HepG2 (cell line): ENCODE measurements around the gene ZNF189. TPM values are rescaled to one million over a fixed set of nuclear protein-coding genes. Genes with fewer than 3 reads are reported as not detected.

Experiments used
- CEBPB ChIP-seq: IDR thresholded peaks from 2 replicates; pipeline ENCODE4 v1.6.1; 2011; ENCODE audit warnings: low read depth, low read length, improper control_type of control experiment, borderline replicate concordance
- DNMT3B ChIP-seq: conservative IDR thresholded peaks from 2 replicates; pipeline ENCODE4 v1.6.1; 2016; ENCODE audit warnings: missing biosample characterization, control low read depth
- GLMP ChIP-seq: sonication (generic); formaldehyde crosslinking; IDR thresholded peaks from 2 replicates; pipeline ENCODE4 v1.9.0; 2021; ENCODE audit warnings: missing genetic modification reagents, mild to moderate bottlenecking, borderline replicate concordance
- MTA3 ChIP-seq: sonication (generic); formaldehyde crosslinking; IDR thresholded peaks from 2 replicates; pipeline ENCODE4 v1.4.0; 2020; ENCODE audit warnings: missing genetic modification reagents
- NFE2 ChIP-seq: sonication (generic); formaldehyde crosslinking; IDR thresholded peaks from 2 replicates; pipeline ENCODE4 v1.4.0; 2020; ENCODE audit warnings: missing genetic modification reagents
- NFYC ChIP-seq: IDR thresholded peaks from 2 replicates; pipeline ENCODE4 v1.6.1; 2016; ENCODE audit warnings: missing genetic modification reagents, missing compliant biosample characterization
- NR3C1 ChIP-seq: sonication (generic); formaldehyde crosslinking; IDR thresholded peaks from 2 replicates; pipeline ENCODE4 v1.4.0; 2020; ENCODE audit warnings: missing genetic modification reagents
- REPIN1 ChIP-seq: sonication (generic); formaldehyde crosslinking; IDR thresholded peaks from 2 replicates; pipeline ENCODE4 v1.8.0; 2022; ENCODE audit warnings: missing genetic modification reagents, low read depth, mild to moderate bottlenecking, borderline replicate concordance
- SATB2 ChIP-seq: sonication (generic); formaldehyde crosslinking; IDR thresholded peaks from 2 replicates; pipeline ENCODE4 v1.5.0; 2020; ENCODE audit warnings: missing genetic modification reagents
- TBP ChIP-seq: sonication (generic); formaldehyde crosslinking; IDR thresholded peaks from 2 replicates; pipeline ENCODE4 v1.5.0; 2020; ENCODE audit warnings: missing genetic modification reagents
- ZNF281 ChIP-seq: sonication (generic); formaldehyde crosslinking; IDR thresholded peaks from 2 replicates; pipeline ENCODE4 v1.4.0; 2020; ENCODE audit warnings: missing genetic modification reagents, borderline replicate concordance
- ZNF34 ChIP-seq: sonication (generic); formaldehyde crosslinking; IDR thresholded peaks from 2 replicates; pipeline ENCODE4 v1.4.0; 2020; ENCODE audit warnings: mild to moderate bottlenecking, missing genetic modification reagents, borderline replicate concordance
- ZNF607 ChIP-seq: sonication (generic); formaldehyde crosslinking; IDR thresholded peaks from 2 replicates; pipeline ENCODE4 v1.5.1; 2020; ENCODE audit warnings: missing genetic modification reagents, mild to moderate bottlenecking, borderline replicate concordance
- ZNF615 ChIP-seq: sonication (generic); formaldehyde crosslinking; IDR thresholded peaks from 2 replicates; pipeline ENCODE4 v1.5.0; 2020; ENCODE audit warnings: mild to moderate bottlenecking, missing genetic modification reagents, borderline replicate concordance
- ZNF687 ChIP-seq: sonication (generic); formaldehyde crosslinking; IDR thresholded peaks from 2 replicates; pipeline ENCODE4 v1.5.1; 2020; ENCODE audit warnings: mild to moderate bottlenecking, missing genetic modification reagents, moderate library complexity
- ZNF720 ChIP-seq: sonication (generic); formaldehyde crosslinking; IDR thresholded peaks from 2 replicates; pipeline ENCODE4 v1.4.0; 2020; ENCODE audit warnings: missing genetic modification reagents
- ZNF784 ChIP-seq: sonication (generic); formaldehyde crosslinking; IDR thresholded peaks from 2 replicates; pipeline ENCODE4 v1.5.1; 2020; ENCODE audit warnings: missing genetic modification reagents, mild to moderate bottlenecking, borderline replicate concordance
- polyA plus RNA-seq, 8 experiments: library from polyadenylated mRNA; depleted of rRNA in 3 of 8; stranded (reverse) in 7 of 8; unstranded in 1 of 8; fragments of >200 nt; fragmentation: Illumina TruSeq in 4 of 8; extraction: Trizol in 4 of 8; gene quantifications; 2 replicates each; pipeline versions ENCODE4 v1.2.1 to v1.2.3, GENCODE V29; 2011 to 2016; ENCODE audit warnings: low read depth in 4 of 8, missing spikeins in 1 of 8, mixed read lengths in 1 of 8; ENCODE audit not compliant: insufficient read depth in 1 of 8
- total RNA-seq, 5 experiments: library from RNA; depleted of rRNA; stranded (reverse); fragments of >200 nt; fragmentation: Illumina TruSeq; extraction: Trizol; gene quantifications; 2 replicates each; pipeline ENCODE4 v1.2.3, GENCODE V29; 2016; ENCODE audit warnings: low read depth in 1 of 5

ZNF189 gene
- total and polyA plus RNA-seq, 2 of the 13 experiments (the other 11 are each of a cell fraction or from before 2014, with no cell fraction given), result 8.4 to 50.0 TPM

- TF ChIP-seq ZNF687 (CRISPR knock-in tag), result peak; percentile 36; the same call in 1 of the 2 replicates
- no peak for TF ChIP-seq ZNF615 (CRISPR knock-in tag)
- TF ChIP-seq TBP, result no peak
- no peak for TF ChIP-seq MTA3 (CRISPR knock-in tag)
- TF ChIP-seq ZNF720 (CRISPR knock-in tag), result no peak
- TF ChIP-seq NFYC (CRISPR knock-in tag), result no peak
- no peak for TF ChIP-seq NFE2 (CRISPR knock-in tag)
- TF ChIP-seq SATB2 (CRISPR knock-in tag), result no peak
- no peak for TF ChIP-seq CEBPB
- TF ChIP-seq NR3C1 (CRISPR knock-in tag), result no peak
- TF ChIP-seq ZNF784 (CRISPR knock-in tag), result peak; percentile 57; the same call in 1 of the 2 replicates
- TF ChIP-seq DNMT3B (CRISPR knock-in tag), result no peak
- peak; percentile 90; the same call in 1 of the 2 replicates for TF ChIP-seq REPIN1 (CRISPR knock-in tag)
- TF ChIP-seq GLMP (CRISPR knock-in tag), result no peak
- no peak for TF ChIP-seq ZNF34 (CRISPR knock-in tag)
- no peak for TF ChIP-seq ZNF281 (CRISPR knock-in tag)
- peak; percentile 35; the same call in 1 of the 2 replicates for TF ChIP-seq ZNF607 (CRISPR knock-in tag)
Measured at GRCh38 chr9:101421653-101422065, 23.0 kb downstream of the ZNF189 start (continued).
